ENCODE measurements around the gene FAM120B.

The FAM120B gene

DNA sequence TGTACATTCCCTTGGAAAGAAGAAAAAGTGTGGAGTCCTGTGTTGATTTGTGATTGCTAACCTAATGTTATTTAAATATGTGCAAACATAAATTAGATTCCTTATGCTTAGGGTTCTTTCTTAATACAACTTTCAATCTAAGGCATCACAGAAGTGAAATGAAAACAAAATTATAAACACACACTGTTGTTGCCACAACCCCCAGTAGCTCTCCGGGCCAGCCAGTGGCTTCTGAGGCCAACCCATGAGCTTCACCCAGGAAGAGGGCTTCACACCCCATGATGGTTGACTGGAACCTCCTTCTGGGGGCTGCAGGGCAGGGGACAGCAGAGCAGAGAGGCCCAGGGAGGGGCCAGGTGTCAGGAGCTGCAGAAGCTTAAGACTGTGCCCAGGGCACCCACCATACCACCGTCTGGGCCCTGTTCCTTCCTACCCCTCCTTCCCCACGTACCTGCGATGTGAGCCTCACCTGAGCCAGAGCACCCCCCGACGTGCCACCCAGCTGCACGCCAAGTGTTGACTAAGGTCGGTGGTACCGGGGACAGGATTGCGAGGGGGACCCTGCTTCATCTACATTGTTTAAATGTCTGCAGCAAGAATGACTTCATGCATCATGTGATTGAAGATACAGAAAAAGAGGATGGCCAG, 110.5 kb downstream of the FAM120B start:
- no peaks in the 10 kb centered on the region for H3K9me3 ChIP-seq (ENCODE audit: severe bottlenecking)
- H3K27ac ChIP-seq: no peak overlapping the region
- H3K36me3 ChIP-seq: no peaks in the 10 kb centered on the region
- no peak overlapping the region for H3K4me3 ChIP-seq (ENCODE audit: low read depth, low read length)
- no peak for TF ChIP-seq CTCF (IDR thresholded peaks at IDR 0.05; ENCODE audit: low read depth, low read length)
- H3K27me3 ChIP-seq (ENCODE audit: insufficient read depth, low read depth, severe bottlenecking): no peaks in the 10 kb centered on the region
- DNase-seq: no peak

DNA sequence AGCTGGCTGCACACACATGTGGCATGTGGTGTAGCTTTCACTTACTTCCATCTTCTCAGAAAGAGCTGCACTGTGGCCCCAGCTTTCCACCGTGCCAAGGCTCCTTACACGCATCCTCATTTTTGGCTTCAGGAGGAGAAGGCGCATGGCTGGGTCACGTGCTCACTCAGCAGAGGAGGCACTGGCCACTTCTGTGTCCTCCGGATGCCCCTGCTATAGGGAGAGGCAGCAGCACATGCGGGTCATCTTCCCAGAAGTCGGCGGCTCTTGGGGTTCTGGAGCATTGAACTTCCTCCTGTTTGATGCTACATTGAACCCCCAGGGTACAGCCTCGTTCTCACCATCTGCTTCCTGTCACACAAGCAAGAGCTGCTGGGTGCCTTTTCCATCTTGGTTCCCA, 111.3 kb downstream of the FAM120B start:
- no peak for TF ChIP-seq CTCF (IDR thresholded peaks at IDR 0.05; ENCODE audit: low read depth, low read length)
- Histone ChIP-seq H3K27me3 (ENCODE audit: insufficient read depth, low read depth, severe bottlenecking) (no peaks in the 10 kb centered on the region), H3K27ac (no peak overlapping the region)

GRCh38 chr6:170420283-170420682, 113.7 kb downstream of the FAM120B start:
- DNase-seq: no peak
- TF ChIP-seq CTCF (IDR thresholded peaks at IDR 0.05; ENCODE audit: low read depth, low read length): no peak
- no peaks in the 10 kb centered on the region for H3K27me3 ChIP-seq (ENCODE audit: insufficient read depth, low read depth, severe bottlenecking)

More for the DNA sequence above, 111.3 kb downstream of the FAM120B start:
- Histone ChIP-seq H3K4me3 (ENCODE audit: low read depth, low read length) (no peak overlapping the region), H3K36me3 (no peaks in the 10 kb centered on the region), H3K9me3 (ENCODE audit: severe bottlenecking) (no peaks in the 10 kb centered on the region)
- DNase-seq: no peak

GRCh38 chr6:170420791-170421776, 114.5 kb downstream of the FAM120B start:
- Histone ChIP-seq H3K27me3 (ENCODE audit: insufficient read depth, low read depth, severe bottlenecking) (no peaks in the 10 kb centered on the region), H3K27ac (no peak overlapping the region), H3K9me3 (ENCODE audit: severe bottlenecking) (no peaks in the 10 kb centered on the region), H3K36me3 (no peaks in the 10 kb centered on the region), H3K4me3 (ENCODE audit: low read depth, low read length) (no peak overlapping the region)
- DNase-seq: no peak
- TF ChIP-seq CTCF (IDR thresholded peaks at IDR 0.05; ENCODE audit: low read depth, low read length): no peak

More at GRCh38 chr6:170420283-170420682, 113.7 kb downstream of the FAM120B start:
- H3K36me3 ChIP-seq: no peaks in the 10 kb centered on the region
- H3K9me3 ChIP-seq (ENCODE audit: severe bottlenecking): no peaks in the 10 kb centered on the region
- no peak overlapping the region for H3K4me3 ChIP-seq (ENCODE audit: low read depth, low read length)
- H3K27ac ChIP-seq: no peak overlapping the region

- H3K9me3 ChIP-seq (ENCODE audit: severe bottlenecking): no peaks in the 10 kb centered on the region
- no peak for TF ChIP-seq CTCF (IDR thresholded peaks at IDR 0.05; ENCODE audit: low read depth, low read length)
- no peak for DNase-seq
- H3K27ac ChIP-seq: no peak overlapping the region
- no peaks in the 10 kb centered on the region for H3K27me3 ChIP-seq (ENCODE audit: insufficient read depth, low read depth, severe bottlenecking)
- H3K36me3 ChIP-seq: no peaks in the 10 kb centered on the region
- no peak overlapping the region for H3K4me3 ChIP-seq (ENCODE audit: low read depth, low read length)
These were observed 115.4 kb downstream of the FAM120B start for GRCh38 chr6:170421921-170422320.

Measured in WERI-Rb-1 (cell line).